Epithelial cell of proximal tubule (primary cell): ENCODE data around the gene ALPK3. TPM values are rescaled to one million over a fixed set of nuclear protein-coding genes. Genes with fewer than 3 reads are reported as not detected.

Experiments
- DNase-seq: peaks from one replicate; pipeline ENCODE4 v3.0.0-alpha.2; 2011; ENCODE audit warnings: low read depth
- H3K4me3 ChIP-seq: 2 replicates; pipeline ENCODE4 v1.5.1; 2011; ENCODE audit warnings: low read depth, mild to moderate bottlenecking, low read length
- total RNA-seq: library from RNA; depleted of rRNA; stranded (reverse); fragments of >200 nt; gene quantifications from 2 replicates; pipeline ENCODE4 v1.2.3, GENCODE V29; 2015
- TF ChIP-seq, protein P1 (sequence below): conservative IDR thresholded peaks from 2 replicates; pipeline ENCODE4 v1.5.1; 2012; ENCODE audit warnings: low read depth, mild to moderate bottlenecking, low read length

Gene ALPK3
- total RNA-seq, 1 donor from 2014 or later = 30.8 TPM

GRCh38 chr15:84852212-84852611 is 35.1 kb downstream of the ALPK3 start:
- DNase-seq = no peak
- no peak overlapping the region for H3K4me3 ChIP-seq
- TF ChIP-seq, protein P1, sequence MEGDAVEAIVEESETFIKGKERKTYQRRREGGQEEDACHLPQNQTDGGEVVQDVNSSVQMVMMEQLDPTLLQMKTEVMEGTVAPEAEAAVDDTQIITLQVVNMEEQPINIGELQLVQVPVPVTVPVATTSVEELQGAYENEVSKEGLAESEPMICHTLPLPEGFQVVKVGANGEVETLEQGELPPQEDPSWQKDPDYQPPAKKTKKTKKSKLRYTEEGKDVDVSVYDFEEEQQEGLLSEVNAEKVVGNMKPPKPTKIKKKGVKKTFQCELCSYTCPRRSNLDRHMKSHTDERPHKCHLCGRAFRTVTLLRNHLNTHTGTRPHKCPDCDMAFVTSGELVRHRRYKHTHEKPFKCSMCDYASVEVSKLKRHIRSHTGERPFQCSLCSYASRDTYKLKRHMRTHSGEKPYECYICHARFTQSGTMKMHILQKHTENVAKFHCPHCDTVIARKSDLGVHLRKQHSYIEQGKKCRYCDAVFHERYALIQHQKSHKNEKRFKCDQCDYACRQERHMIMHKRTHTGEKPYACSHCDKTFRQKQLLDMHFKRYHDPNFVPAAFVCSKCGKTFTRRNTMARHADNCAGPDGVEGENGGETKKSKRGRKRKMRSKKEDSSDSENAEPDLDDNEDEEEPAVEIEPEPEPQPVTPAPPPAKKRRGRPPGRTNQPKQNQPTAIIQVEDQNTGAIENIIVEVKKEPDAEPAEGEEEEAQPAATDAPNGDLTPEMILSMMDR = no peak

DNA sequence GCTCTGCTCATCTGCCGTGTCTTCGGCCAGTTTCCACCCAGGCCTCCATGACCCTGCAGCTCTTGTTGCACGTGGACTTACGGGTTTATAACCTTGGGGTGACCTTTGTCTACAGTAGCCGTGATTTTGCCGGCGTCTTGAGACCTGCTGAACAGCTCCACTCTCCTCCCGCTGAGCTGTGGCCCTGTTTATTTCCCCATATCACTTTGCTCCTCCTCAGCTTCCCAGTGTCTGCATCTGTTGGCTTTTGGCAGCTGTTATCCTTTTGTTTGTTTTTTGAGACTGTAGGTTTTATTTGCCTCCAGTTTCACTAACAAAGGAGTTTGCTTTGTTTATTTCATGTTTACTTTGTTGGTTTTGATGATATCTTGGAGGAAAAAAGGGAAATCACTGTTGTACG is 38.0 kb downstream of the ALPK3 start:
- DNase-seq = no peak
- no peak overlapping the region for H3K4me3 ChIP-seq
- TF ChIP-seq, protein P1 = no peak

DNA sequence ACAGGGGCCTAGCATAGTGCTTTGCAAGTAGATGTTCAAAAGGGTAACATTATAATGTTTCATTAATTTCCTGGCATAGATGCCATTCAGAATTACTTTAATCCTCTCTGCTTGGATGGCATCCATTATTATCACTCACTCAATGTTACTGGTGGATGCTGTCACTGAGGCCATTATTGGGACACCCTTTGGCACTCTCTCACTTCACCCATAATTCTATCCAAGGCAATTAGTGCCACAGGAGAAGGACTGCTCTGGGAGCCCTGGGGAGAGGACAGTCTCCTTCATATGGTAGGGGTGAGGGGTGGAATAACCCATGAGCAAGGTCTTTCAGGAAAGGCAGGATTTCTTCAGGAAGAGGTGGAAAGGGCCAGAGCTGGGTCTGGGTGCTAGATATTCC is 38.6 kb downstream of the ALPK3 start:
- TF ChIP-seq, protein P1 = no peak
- DNase-seq = no peak
- no peak overlapping the region for H3K4me3 ChIP-seq

DNA sequence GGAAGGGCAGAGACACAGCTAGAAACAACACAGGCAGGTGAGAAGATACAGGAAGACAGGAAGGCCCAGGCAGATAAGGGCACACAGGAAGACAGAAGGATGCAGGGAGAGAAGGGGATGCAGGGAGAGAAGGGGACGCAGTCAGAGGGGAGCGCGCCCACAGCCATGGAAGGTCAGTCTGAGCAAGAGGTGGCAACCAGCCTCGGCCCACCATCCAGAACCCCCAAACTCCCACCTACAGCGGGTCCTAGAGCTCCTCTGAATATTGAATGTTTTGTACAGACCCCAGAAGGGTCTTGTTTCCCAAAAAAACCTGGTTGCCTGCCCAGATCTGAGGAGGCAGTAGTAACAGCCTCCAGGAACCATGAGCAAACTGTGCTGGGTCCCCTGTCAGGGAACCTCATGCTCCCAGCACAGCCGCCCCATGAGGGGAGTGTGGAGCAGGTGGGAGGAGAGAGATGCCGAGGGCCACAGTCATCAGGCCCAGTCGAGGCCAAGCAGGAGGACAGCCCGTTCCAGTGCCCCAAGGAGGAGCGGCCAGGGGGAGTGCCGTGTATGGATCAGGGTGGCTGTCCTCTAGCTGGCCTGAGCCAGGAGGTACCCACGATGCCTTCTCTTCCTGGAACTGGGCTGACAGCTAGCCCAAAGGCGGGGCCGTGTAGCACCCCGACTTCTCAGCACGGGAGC is 39.7 kb downstream of the ALPK3 start:
- TF ChIP-seq, protein P1 = no peak
- DNase-seq = no peak
- no peak overlapping the region for H3K4me3 ChIP-seq

GRCh38 chr15:84857418-84858004 is 40.4 kb downstream of the ALPK3 start:
- TF ChIP-seq, protein P1 = no peak
- DNase-seq = no peak
- H3K4me3 ChIP-seq = no peak overlapping the region

- H3K4me3 ChIP-seq = no peak overlapping the region
- TF ChIP-seq, protein P1 = no peak
- no peak for DNase-seq
Measured at GRCh38 chr15:84858231-84858630, 41.1 kb downstream of the ALPK3 start.

DNA sequence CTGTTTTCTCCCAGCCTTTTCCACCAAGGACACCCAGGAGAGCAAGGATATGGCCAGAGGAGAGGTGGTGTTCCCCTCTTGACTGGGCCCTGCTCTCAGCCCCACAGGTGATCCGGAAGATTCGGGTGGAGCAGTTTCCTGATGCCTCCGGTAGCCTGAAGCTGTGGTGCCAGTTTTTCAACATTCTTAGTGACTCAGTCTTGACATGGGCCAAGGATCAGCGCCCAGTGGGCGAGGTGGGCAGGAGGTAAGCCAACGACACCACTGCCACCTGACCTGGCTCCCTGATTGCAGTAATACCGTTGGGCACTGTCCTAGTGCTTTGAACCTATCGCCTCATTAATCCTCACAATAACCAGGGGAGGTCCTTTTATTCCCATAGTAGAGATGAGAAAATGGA is 42.0 kb downstream of the ALPK3 start:
- no peak for DNase-seq
- TF ChIP-seq, protein P1 = no peak
- no peak overlapping the region for H3K4me3 ChIP-seq
